GM12878 (cell line): Measurements from ENCODE around the gene EYA4.

ENCODE experiments used
- CTCF ChIP-seq, 3 experiments: IDR thresholded peaks in 2 of 3; conservative IDR thresholded peaks in 1 of 3; 2 replicates each; pipeline ENCODE4 v1.5.1; 2011; ENCODE audit warnings: low read depth in 3 of 3, low read length in 3 of 3, mild to moderate bottlenecking in 3 of 3, control low read depth in 2 of 3, moderate library complexity in 2 of 3, inconsistent platforms in 1 of 3, mixed read lengths in 1 of 3; ENCODE audit not compliant: control insufficient read depth in 2 of 3, insufficient read depth in 1 of 3; ENCODE audit errors: extremely low read depth in 1 of 3
- FOXM1 ChIP-seq: IDR thresholded peaks from 2 replicates; pipeline ENCODE4 v1.6.1; 2012; ENCODE audit warnings: low read depth, mild to moderate bottlenecking, inconsistent platforms, low read length, moderate library complexity
- SIN3A ChIP-seq: IDR thresholded peaks from 2 replicates; pipeline ENCODE4 v1.6.1; 2012; ENCODE audit warnings: low read depth, low read length, improper control_type of control experiment
- ZNF274 ChIP-seq: IDR thresholded peaks from one replicate; pipeline ENCODE4 v1.8.0; 2011; ENCODE audit not compliant: insufficient read length, insufficient read depth

GRCh38 chr6:133523816-133524215 is 282.7 kb downstream of the EYA4 start:
- no peak for TF ChIP-seq SIN3A
- no peak for TF ChIP-seq CTCF (IDR thresholded peaks at IDR 0.05 in 2 of 3, conservative IDR thresholded peaks at IDR 0.05 in 1 of 3; ENCODE audit: control insufficient read depth in 2 of 3, extremely low read depth in 1 of 3, insufficient read depth in 1 of 3, low read depth in 3 of 3, low read length in 3 of 3)
- no peak for TF ChIP-seq ZNF274
- no peak for TF ChIP-seq FOXM1
